Progenitor cell of endocrine pancreas (in vitro differentiated cells): ENCODE data around the gene SEC24D. TPM values are rescaled to one million over a fixed set of nuclear protein-coding genes. Genes with fewer than 3 reads are reported as not detected.

ENCODE experiments used
- DNase-seq: peaks from one replicate; pipeline ENCODE4 v3.0.0; 2021; ENCODE audit warnings: low spot score; ENCODE audit not compliant: unreplicated experiment
- H3K27ac Mint-ChIP-seq: 2 replicates; pipeline ENCODE4 v1.8.0; 2021; ENCODE audit warnings: mild to moderate bottlenecking, moderate library complexity, mixed read lengths
- H3K27me3 Mint-ChIP-seq: 2 replicates; pipeline ENCODE4 v1.8.0; 2021; ENCODE audit warnings: mixed read lengths
- H3K36me3 Mint-ChIP-seq: 2 replicates; pipeline ENCODE4 v1.8.0; 2022; ENCODE audit warnings: mixed read lengths; ENCODE audit not compliant: insufficient read depth
- H3K4me1 Mint-ChIP-seq: 2 replicates; pipeline ENCODE4 v1.8.0; 2021; ENCODE audit warnings: low read depth, mixed read lengths
- H3K4me3 Mint-ChIP-seq: 2 replicates; pipeline ENCODE4 v1.8.0; 2021; ENCODE audit warnings: low read depth, mild to moderate bottlenecking, moderate library complexity, mixed read lengths
- H3K9me3 Mint-ChIP-seq: 2 replicates; pipeline ENCODE4 v1.8.0; 2021; ENCODE audit warnings: low read depth, mixed read lengths
- CTCF ChIP-seq: fragments of 200-600 bp; sonication (generic); IDR thresholded peaks from one replicate; pipeline ENCODE4 v1.5.0; 2021; ENCODE audit warnings: antibody characterized with exemption, mild to moderate bottlenecking; ENCODE audit not compliant: unreplicated experiment
- total RNA-seq: library from RNA; stranded (reverse); gene quantifications from 2 replicates; pipeline ENCODE4 v1.2.1, GENCODE V29; 2021

Gene SEC24D
- total RNA-seq, 1 donor from 2014 or later, result 30.2 TPM

- Mint-ChIP-seq H3K27me3 (no peaks in the 10 kb centered on the region), H3K4me3 (no peak overlapping the region), H3K27ac (no peak overlapping the region)
These were observed 73.0 kb downstream of the SEC24D start for GRCh38 chr4:118762730-118763477.

GRCh38 chr4:118762155-118762554, 73.8 kb downstream of the SEC24D start:
- no peak for TF ChIP-seq CTCF
- no peak for DNase-seq
- Mint-ChIP-seq H3K4me3 (no peak overlapping the region), H3K27me3 (no peaks in the 10 kb centered on the region), H3K9me3 (no peaks in the 10 kb centered on the region), H3K27ac (no peak overlapping the region), H3K36me3 (peaks cover 1% of the 10 kb centered on the region), H3K4me1 (peaks cover 8% of the 10 kb centered on the region)

More at GRCh38 chr4:118762730-118763477, 73.0 kb downstream of the SEC24D start:
- Mint-ChIP-seq H3K36me3 (peaks cover 1% of the 10 kb centered on the region), H3K9me3 (no peaks in the 10 kb centered on the region), H3K4me1 (peaks cover 3% of the 10 kb centered on the region)
- DNase-seq, result no peak
- TF ChIP-seq CTCF, result no peak

- no peak for TF ChIP-seq CTCF
- Mint-ChIP-seq H3K27ac (no peak overlapping the region), H3K27me3 (no peaks in the 10 kb centered on the region), H3K9me3 (no peaks in the 10 kb centered on the region), H3K4me1 (peaks cover 12% of the 10 kb centered on the region), H3K36me3 (peaks cover 1% of the 10 kb centered on the region), H3K4me3 (no peak overlapping the region)
- DNase-seq, result no peak
These were observed 74.4 kb downstream of the SEC24D start for GRCh38 chr4:118761397-118762016.

GRCh38 chr4:118760493-118760892, 75.4 kb downstream of the SEC24D start:
- Mint-ChIP-seq H3K9me3 (no peaks in the 10 kb centered on the region), H3K27ac (no peak overlapping the region), H3K27me3 (no peaks in the 10 kb centered on the region), H3K4me1 (peaks cover 19% of the 10 kb centered on the region), H3K36me3 (peaks cover 1% of the 10 kb centered on the region), H3K4me3 (no peak overlapping the region)
- TF ChIP-seq CTCF, result no peak
- no peak for DNase-seq

- DNase-seq, result no peak
- Mint-ChIP-seq H3K27me3 (no peaks in the 10 kb centered on the region), H3K4me1 (peaks cover 20% of the 10 kb centered on the region), H3K9me3 (no peaks in the 10 kb centered on the region), H3K4me3 (no peak overlapping the region), H3K36me3 (peaks cover 1% of the 10 kb centered on the region), H3K27ac (peak overlapping the region; percentile 50)
- TF ChIP-seq CTCF, result no peak
These were observed 75.8 kb downstream of the SEC24D start for GRCh38 chr4:118760092-118760491.
